ENCODE data around the gene KCNC2. TPM values are rescaled to one million over a fixed set of nuclear protein-coding genes. Genes with fewer than 3 reads are reported as not detected.

Gene KCNC2
- polyA plus RNA-seq, 1 donor, result 0.42 TPM

DNA sequence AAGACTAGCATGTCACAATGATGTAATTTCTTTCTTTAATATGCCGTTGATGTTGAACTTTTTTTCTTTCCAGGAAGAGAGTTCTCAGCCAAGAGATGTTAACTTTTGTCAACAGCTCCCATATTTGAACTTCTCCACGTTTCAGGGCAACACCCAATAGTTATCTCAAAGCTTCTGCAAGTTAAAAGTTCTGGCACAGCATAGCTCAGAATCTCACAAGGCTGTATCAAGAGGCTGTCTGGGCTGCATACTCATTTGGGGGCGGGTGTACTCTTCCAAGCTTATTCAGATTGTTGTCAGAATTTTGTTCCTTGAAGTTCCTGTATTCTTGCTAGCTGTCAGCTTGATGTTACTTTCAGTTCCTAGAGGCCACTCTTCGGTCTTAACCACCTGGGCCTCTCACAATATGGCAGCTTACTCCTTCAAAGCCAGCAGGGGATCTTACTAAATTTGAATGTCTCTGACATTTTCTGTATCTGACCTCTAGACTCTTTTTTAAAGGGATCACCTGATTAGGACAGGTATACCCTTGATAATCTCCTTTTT lies 38.9 kb downstream of the KCNC2 start:
- Histone ChIP-seq H3K27me3 (ENCODE audit: control insufficient read depth, insufficient read depth, low read length) (no peaks in the 10 kb centered on the region), H3K4me3 (ENCODE audit: low read length) (no peak overlapping the region), H3K27ac (ENCODE audit: low read length) (no peak overlapping the region), H3K9me3 (ENCODE audit: control insufficient read depth, low read depth, low read length) (no peaks in the 10 kb centered on the region), H3K4me1 (ENCODE audit: control insufficient read depth, insufficient read depth, low read length) (no peaks in the 10 kb centered on the region), H3K36me3 (ENCODE audit: control insufficient read depth, insufficient read depth, low read length) (no peaks in the 10 kb centered on the region)
- 100% methylated on average over 1 of the region's 4 CpGs for WGBS (ENCODE audit: insufficient coverage, low lambda C conversion rate)
- no peak for DNase-seq

- 40% methylated on average over 1 of the region's 4 CpGs for WGBS (ENCODE audit: insufficient coverage, low lambda C conversion rate)
- H3K9me3 ChIP-seq (ENCODE audit: control insufficient read depth, low read depth, low read length), result no peaks in the 10 kb centered on the region
Measured at GRCh38 chr12:75162845-75163244, 46.8 kb downstream of the KCNC2 start.

GRCh38 chr12:75161488-75161887 lies 48.2 kb downstream of the KCNC2 start:
- Histone ChIP-seq H3K27ac (ENCODE audit: low read length) (no peak overlapping the region), H3K36me3 (ENCODE audit: control insufficient read depth, insufficient read depth, low read length) (no peaks in the 10 kb centered on the region), H3K27me3 (ENCODE audit: control insufficient read depth, insufficient read depth, low read length) (no peaks in the 10 kb centered on the region), H3K4me3 (ENCODE audit: low read length) (no peak overlapping the region), H3K9me3 (ENCODE audit: control insufficient read depth, low read depth, low read length) (no peaks in the 10 kb centered on the region), H3K4me1 (ENCODE audit: control insufficient read depth, insufficient read depth, low read length) (no peaks in the 10 kb centered on the region)
- no peak for DNase-seq
- WGBS (ENCODE audit: insufficient coverage, low lambda C conversion rate), result no CpG with 5 or more reads among the region's 1 CpG

More at GRCh38 chr12:75162845-75163244, 46.8 kb downstream of the KCNC2 start:
- no peaks in the 10 kb centered on the region for H3K4me1 ChIP-seq (ENCODE audit: control insufficient read depth, insufficient read depth, low read length)
- DNase-seq, result no peak
- no peak overlapping the region for H3K27ac ChIP-seq (ENCODE audit: low read length)
- H3K27me3 ChIP-seq (ENCODE audit: control insufficient read depth, insufficient read depth, low read length), result no peaks in the 10 kb centered on the region
- no peaks in the 10 kb centered on the region for H3K36me3 ChIP-seq (ENCODE audit: control insufficient read depth, insufficient read depth, low read length)
- no peak overlapping the region for H3K4me3 ChIP-seq (ENCODE audit: low read length)

DNA sequence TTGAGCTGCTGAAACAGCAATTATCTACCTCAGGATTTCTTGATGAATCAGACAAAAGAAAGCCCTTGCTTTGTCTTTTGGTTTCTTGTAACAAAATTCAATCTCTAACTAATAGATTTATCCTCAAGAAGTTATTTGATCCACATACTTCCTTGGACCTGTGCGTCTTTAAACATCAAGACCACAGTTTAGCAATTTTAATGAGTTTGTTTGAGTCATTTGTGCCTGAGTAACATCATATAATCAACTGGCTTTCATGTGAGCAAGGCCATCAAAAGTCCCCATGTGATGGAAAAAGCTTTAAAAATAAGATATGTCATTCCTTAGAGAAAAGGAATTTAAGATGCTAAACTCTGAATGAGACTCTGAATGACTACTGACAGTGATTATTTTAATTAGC lies 52.3 kb downstream of the KCNC2 start:
- WGBS (ENCODE audit: insufficient coverage, low lambda C conversion rate), result no CpG with 5 or more reads among the region's 1 CpG
- H3K4me1 ChIP-seq (ENCODE audit: control insufficient read depth, insufficient read depth, low read length), result no peaks in the 10 kb centered on the region
- no peak for DNase-seq
- no peaks in the 10 kb centered on the region for H3K9me3 ChIP-seq (ENCODE audit: control insufficient read depth, low read depth, low read length)
- H3K4me3 ChIP-seq (ENCODE audit: low read length), result no peak overlapping the region
- no peak overlapping the region for H3K27ac ChIP-seq (ENCODE audit: low read length)
- no peaks in the 10 kb centered on the region for H3K27me3 ChIP-seq (ENCODE audit: control insufficient read depth, insufficient read depth, low read length)
- H3K36me3 ChIP-seq (ENCODE audit: control insufficient read depth, insufficient read depth, low read length), result no peaks in the 10 kb centered on the region

GRCh38 chr12:75155962-75156361 lies 53.7 kb downstream of the KCNC2 start:
- Histone ChIP-seq H3K9me3 (ENCODE audit: control insufficient read depth, low read depth, low read length) (no peaks in the 10 kb centered on the region), H3K27me3 (ENCODE audit: control insufficient read depth, insufficient read depth, low read length) (no peaks in the 10 kb centered on the region), H3K4me3 (ENCODE audit: low read length) (no peak overlapping the region), H3K4me1 (ENCODE audit: control insufficient read depth, insufficient read depth, low read length) (no peaks in the 10 kb centered on the region), H3K36me3 (ENCODE audit: control insufficient read depth, insufficient read depth, low read length) (no peaks in the 10 kb centered on the region), H3K27ac (ENCODE audit: low read length) (no peak overlapping the region)
- DNase-seq, result no peak
- WGBS (ENCODE audit: insufficient coverage, low lambda C conversion rate), result no CpG with 5 or more reads among the region's 2 CpGs

DNA sequence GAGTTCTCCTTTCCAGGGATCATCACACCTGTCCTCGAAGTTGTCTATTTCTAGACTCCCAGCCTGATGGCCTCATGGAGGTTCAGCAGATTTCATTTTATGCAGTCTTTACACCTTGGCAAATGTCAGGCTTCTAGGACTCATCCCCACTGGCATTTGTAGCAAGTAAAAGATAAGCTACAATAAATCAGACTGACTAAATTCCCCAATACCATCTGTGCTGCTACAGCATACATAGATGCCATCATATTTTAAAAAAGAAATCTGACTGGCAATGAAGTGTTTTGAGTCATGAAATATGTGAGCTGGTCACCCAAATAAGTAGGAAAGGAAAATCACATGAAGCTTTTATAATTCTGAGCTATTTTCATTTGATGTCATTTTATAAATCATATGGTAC lies 55.3 kb downstream of the KCNC2 start:
- no CpG with 5 or more reads among the region's 1 CpG for WGBS (ENCODE audit: insufficient coverage, low lambda C conversion rate)
- Histone ChIP-seq H3K9me3 (ENCODE audit: control insufficient read depth, low read depth, low read length) (no peaks in the 10 kb centered on the region), H3K36me3 (ENCODE audit: control insufficient read depth, insufficient read depth, low read length) (no peaks in the 10 kb centered on the region), H3K27me3 (ENCODE audit: control insufficient read depth, insufficient read depth, low read length) (no peaks in the 10 kb centered on the region), H3K27ac (ENCODE audit: low read length) (no peak overlapping the region), H3K4me3 (ENCODE audit: low read length) (no peak overlapping the region), H3K4me1 (ENCODE audit: control insufficient read depth, insufficient read depth, low read length) (no peaks in the 10 kb centered on the region)
- DNase-seq, result no peak

GRCh38 chr12:75139196-75139595 lies 70.4 kb downstream of the KCNC2 start:
- Histone ChIP-seq H3K36me3 (ENCODE audit: control insufficient read depth, insufficient read depth, low read length) (no peaks in the 10 kb centered on the region), H3K27me3 (ENCODE audit: control insufficient read depth, insufficient read depth, low read length) (no peaks in the 10 kb centered on the region), H3K4me3 (ENCODE audit: low read length) (no peak overlapping the region), H3K27ac (ENCODE audit: low read length) (no peak overlapping the region), H3K9me3 (ENCODE audit: control insufficient read depth, low read depth, low read length) (no peaks in the 10 kb centered on the region), H3K4me1 (ENCODE audit: control insufficient read depth, insufficient read depth, low read length) (no peaks in the 10 kb centered on the region)
- WGBS (ENCODE audit: insufficient coverage, low lambda C conversion rate), result no CpG with 5 or more reads among the region's 5 CpGs
- DNase-seq, result no peak

DNA sequence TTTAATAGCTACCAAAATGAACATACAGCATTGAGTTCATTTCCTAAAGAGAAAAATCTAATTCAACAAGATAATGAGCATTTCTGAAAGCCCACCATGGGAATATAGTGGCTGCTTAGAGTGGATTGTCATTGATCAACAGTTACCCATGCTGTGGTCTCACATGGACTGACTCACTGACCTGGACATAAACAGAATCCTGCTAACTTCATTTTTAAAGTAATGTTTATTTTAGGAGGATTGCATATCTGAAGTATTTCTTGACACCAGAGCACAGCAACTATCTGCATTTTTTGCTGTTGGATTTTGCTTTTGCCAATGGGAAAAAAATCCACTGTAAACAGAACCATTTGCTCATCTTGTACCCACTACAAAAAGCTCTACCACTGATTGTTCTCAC lies 71.7 kb downstream of the KCNC2 start:
- no peaks in the 10 kb centered on the region for H3K36me3 ChIP-seq (ENCODE audit: control insufficient read depth, insufficient read depth, low read length)
- H3K4me3 ChIP-seq (ENCODE audit: low read length), result no peak overlapping the region
- H3K27ac ChIP-seq (ENCODE audit: low read length), result no peak overlapping the region
- no peaks in the 10 kb centered on the region for H3K9me3 ChIP-seq (ENCODE audit: control insufficient read depth, low read depth, low read length)
- no peaks in the 10 kb centered on the region for H3K27me3 ChIP-seq (ENCODE audit: control insufficient read depth, insufficient read depth, low read length)
- no peak for DNase-seq
- H3K4me1 ChIP-seq (ENCODE audit: control insufficient read depth, insufficient read depth, low read length), result no peaks in the 10 kb centered on the region

- WGBS (ENCODE audit: insufficient coverage, low lambda C conversion rate), result 63% methylated on average over 1 of the region's 1 CpG
- no peaks in the 10 kb centered on the region for H3K27me3 ChIP-seq (ENCODE audit: control insufficient read depth, insufficient read depth, low read length)
Measured at GRCh38 chr12:75135026-75135425, 74.6 kb downstream of the KCNC2 start.

GRCh38 chr12:75130811-75131210 lies 78.8 kb downstream of the KCNC2 start:
- H3K4me3 ChIP-seq (ENCODE audit: low read length), result no peak overlapping the region
- no peaks in the 10 kb centered on the region for H3K27me3 ChIP-seq (ENCODE audit: control insufficient read depth, insufficient read depth, low read length)
- DNase-seq, result no peak
- H3K4me1 ChIP-seq (ENCODE audit: control insufficient read depth, insufficient read depth, low read length), result no peaks in the 10 kb centered on the region
- H3K9me3 ChIP-seq (ENCODE audit: control insufficient read depth, low read depth, low read length), result no peaks in the 10 kb centered on the region
- no CpG with 5 or more reads among the region's 3 CpGs for WGBS (ENCODE audit: insufficient coverage, low lambda C conversion rate)
- no peak overlapping the region for H3K27ac ChIP-seq (ENCODE audit: low read length)
- no peaks in the 10 kb centered on the region for H3K36me3 ChIP-seq (ENCODE audit: control insufficient read depth, insufficient read depth, low read length)

More at GRCh38 chr12:75135026-75135425, 74.6 kb downstream of the KCNC2 start:
- Histone ChIP-seq H3K4me3 (ENCODE audit: low read length) (no peak overlapping the region), H3K27ac (ENCODE audit: low read length) (no peak overlapping the region), H3K36me3 (ENCODE audit: control insufficient read depth, insufficient read depth, low read length) (no peaks in the 10 kb centered on the region), H3K4me1 (ENCODE audit: control insufficient read depth, insufficient read depth, low read length) (no peaks in the 10 kb centered on the region), H3K9me3 (ENCODE audit: control insufficient read depth, low read depth, low read length) (no peaks in the 10 kb centered on the region)
- DNase-seq, result no peak

- Histone ChIP-seq H3K9me3 (ENCODE audit: control insufficient read depth, low read depth, low read length) (no peaks in the 10 kb centered on the region), H3K27me3 (ENCODE audit: control insufficient read depth, insufficient read depth, low read length) (no peaks in the 10 kb centered on the region), H3K4me3 (ENCODE audit: low read length) (no peak overlapping the region), H3K4me1 (ENCODE audit: control insufficient read depth, insufficient read depth, low read length) (no peaks in the 10 kb centered on the region), H3K36me3 (ENCODE audit: control insufficient read depth, insufficient read depth, low read length) (no peaks in the 10 kb centered on the region), H3K27ac (ENCODE audit: low read length) (no peak overlapping the region)
- DNase-seq, result no peak
- 88% methylated on average over 1 of the region's 2 CpGs for WGBS (ENCODE audit: insufficient coverage, low lambda C conversion rate)
Measured at GRCh38 chr12:75129275-75129674, 80.4 kb downstream of the KCNC2 start.
